CD14-positive monocyte (primary cell): ENCODE results near the gene PTGER4. TPM values are rescaled to one million over a fixed set of nuclear protein-coding genes. Genes with fewer than 3 reads are reported as not detected.

Source experiments
- DNase-seq, 3 donors: peaks; one replicate each; pipeline ENCODE4 v3.0.0-alpha.2; 2011 to 2022
- H2AFZ ChIP-seq: 2 replicates; pipeline ENCODE4 v1.6.0; 2012; ENCODE audit warnings: mild to moderate bottlenecking, low read depth, low read length, inconsistent platforms; ENCODE audit not compliant: insufficient read depth, poor library complexity, severe bottlenecking
- H3K27ac ChIP-seq, 2 donors: 1 replicate in 1 of 2; 2 replicates in 1 of 2; pipeline ENCODE4 v1.5.1; 2012 to 2013; ENCODE audit warnings: low read length in 2 of 2, control low read depth in 1 of 2, inconsistent platforms in 1 of 2, low read depth in 1 of 2, mild to moderate bottlenecking in 1 of 2
- H3K27me3 ChIP-seq, 2 donors: one replicate each; pipeline versions ENCODE4 v1.6.0 to v1.6.1; 2011 to 2013; ENCODE audit warnings: low read length in 2 of 2; ENCODE audit not compliant: control insufficient read depth in 2 of 2, insufficient read depth in 2 of 2
- H3K36me3 ChIP-seq, 2 donors: replicated peaks in 1 of 2; 1 replicate in 1 of 2; 2 replicates in 1 of 2; pipeline versions ENCODE4 v1.5.1 to v1.6.1; 2012 to 2013; ENCODE audit warnings: low read length in 2 of 2, control low read depth in 1 of 2, inconsistent platforms in 1 of 2, mild to moderate bottlenecking in 1 of 2; ENCODE audit not compliant: insufficient read depth in 2 of 2, control insufficient read depth in 1 of 2
- H3K4me1 ChIP-seq, 2 donors: 1 replicate in 1 of 2; 2 replicates in 1 of 2; pipeline versions ENCODE4 v1.5.1 to v1.6.1; 2012 to 2013; ENCODE audit warnings: low read length in 2 of 2, control low read depth in 1 of 2, inconsistent platforms in 1 of 2, mild to moderate bottlenecking in 1 of 2, moderate library complexity in 1 of 2; ENCODE audit not compliant: insufficient read depth in 2 of 2, control insufficient read depth in 1 of 2
- H3K4me2 ChIP-seq: replicated peaks from 2 replicates; pipeline ENCODE3; 2012; ENCODE audit warnings: low read length, moderate library complexity, mild to moderate bottlenecking; ENCODE audit not compliant: poor library complexity, severe bottlenecking; ENCODE audit errors: extremely low read depth
- H3K4me3 ChIP-seq, 3 experiments: fragments of 200-600 bp in 1 of 3; sonication (generic) in 1 of 3; replicated peaks in 1 of 3; 1 replicate in 2 of 3; 2 replicates in 1 of 3; pipeline ENCODE4 v1.5.1; 2011 to 2013; ENCODE audit warnings: low read length in 3 of 3, mild to moderate bottlenecking in 3 of 3, control low read depth in 2 of 3, low read depth in 2 of 3, inconsistent platforms in 1 of 3, moderate library complexity in 1 of 3
- H3K79me2 ChIP-seq: 2 replicates; pipeline ENCODE4 v1.6.0; 2012; ENCODE audit warnings: mild to moderate bottlenecking, control low read depth, inconsistent platforms, low read length, moderate library complexity; ENCODE audit not compliant: insufficient read depth
- H3K9ac ChIP-seq: 2 replicates; pipeline ENCODE4 v1.6.0; 2017; ENCODE audit warnings: low read length, mild to moderate bottlenecking; ENCODE audit not compliant: insufficient read depth, poor library complexity, severe bottlenecking
- H3K9me3 ChIP-seq, 2 donors: replicated peaks in 1 of 2; 1 replicate in 1 of 2; 2 replicates in 1 of 2; pipeline versions ENCODE4 v1.5.1 to v1.6.1; 2012 to 2013; ENCODE audit warnings: low read length in 2 of 2, control low read depth in 1 of 2; ENCODE audit not compliant: control insufficient read depth in 1 of 2, insufficient read depth in 1 of 2
- H4K20me1 ChIP-seq: 2 replicates; pipeline ENCODE4 v1.6.0; 2012; ENCODE audit warnings: mild to moderate bottlenecking, low read length, control low read depth, moderate library complexity; ENCODE audit not compliant: insufficient read depth
- H3K27ac Mint-ChIP-seq, 7 donors: one replicate each; pipeline ENCODE4 v1.8.0; 2020; ENCODE audit warnings: mild to moderate bottlenecking in 7 of 7, mixed read lengths in 7 of 7, moderate library complexity in 6 of 7, inconsistent platforms in 2 of 7
- H3K27me3 Mint-ChIP-seq, 3 donors: one replicate each; pipeline ENCODE4 v1.8.0; 2021 to 2022; ENCODE audit warnings: low read depth in 3 of 3, mild to moderate bottlenecking in 3 of 3, mixed read lengths in 3 of 3, moderate library complexity in 3 of 3, inconsistent platforms in 1 of 3
- H3K36me3 Mint-ChIP-seq, 2 donors: one replicate each; pipeline ENCODE4 v1.8.0; 2020; ENCODE audit warnings: mixed read lengths in 2 of 2, inconsistent platforms in 1 of 2, mild to moderate bottlenecking in 1 of 2
- H3K4me1 Mint-ChIP-seq: one replicate; pipeline ENCODE4 v1.8.0; 2020; ENCODE audit warnings: mild to moderate bottlenecking, mixed read lengths
- H3K4me3 Mint-ChIP-seq, 2 donors: one replicate each; pipeline ENCODE4 v1.8.0; 2020; ENCODE audit warnings: mild to moderate bottlenecking in 2 of 2, mixed read lengths in 2 of 2, moderate library complexity in 1 of 2
- H3K9me3 Mint-ChIP-seq, 7 donors: one replicate each; pipeline ENCODE4 v1.8.0; 2020 to 2022; ENCODE audit warnings: mixed read lengths in 7 of 7, mild to moderate bottlenecking in 6 of 7, moderate library complexity in 6 of 7, inconsistent platforms in 2 of 7
- WGBS: methylation state at CpG from one replicate; pipeline ENCODE4 v1.1.5; 2013; ENCODE audit warnings: missing lambda C conversion rate; ENCODE audit not compliant: insufficient coverage; 5-methylcytosine and 5-hydroxymethylcytosine counted together
- intact Hi-C, 2 donors: fragments of 100-400 bp; cut with micrococcal nuclease; formaldehyde crosslinking; loops; one replicate each; pipeline versions ENCODE4 v1.15.0 to v1.15.1; 2023
- polyA plus RNA-seq, 3 donors: library from polyadenylated mRNA; depleted of rRNA in 1 of 3; unstranded in 2 of 3; stranded (reverse) in 1 of 3; fragments of 300-500 nt in 2 of 3; fragments of >200 nt in 1 of 3; fragmentation: Illumina TruSeq in 2 of 3; gene quantifications; 1 replicate in 2 of 3; 2 replicates in 1 of 3; pipeline ENCODE4 v1.2.3, GENCODE V29; 2012 to 2021
- TF ChIP-seq, protein P1 (sequence below): fragments of 200-600 bp; IDR thresholded peaks from one replicate; pipeline ENCODE4 v1.8.0; 2022; ENCODE audit warnings: antibody characterized with exemption, mild to moderate bottlenecking

PTGER4 gene
- polyA plus RNA-seq, 3 donors, result 44.4 to 119 (median 64.3) TPM

DNA sequence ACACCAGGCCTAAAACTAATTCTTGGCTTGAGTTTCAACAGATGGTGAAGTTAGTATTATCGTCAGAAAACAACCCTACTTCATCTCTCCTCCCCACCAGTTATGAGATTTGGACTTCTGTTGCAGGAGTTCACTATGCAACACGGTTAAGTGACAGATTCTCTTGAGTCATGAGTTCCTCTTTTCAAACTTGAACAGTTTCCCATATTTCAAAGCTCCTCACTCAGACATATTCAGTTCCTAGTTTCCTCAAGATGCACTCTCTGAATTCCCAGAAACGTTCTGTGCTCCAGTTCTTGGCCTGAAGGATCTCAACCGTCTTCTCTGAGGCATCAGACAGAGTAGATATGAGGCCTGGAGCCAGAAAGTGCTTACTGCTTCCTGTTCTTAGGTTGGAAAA, 7.3 kb upstream of the PTGER4 start:
- TF ChIP-seq, protein P1, sequence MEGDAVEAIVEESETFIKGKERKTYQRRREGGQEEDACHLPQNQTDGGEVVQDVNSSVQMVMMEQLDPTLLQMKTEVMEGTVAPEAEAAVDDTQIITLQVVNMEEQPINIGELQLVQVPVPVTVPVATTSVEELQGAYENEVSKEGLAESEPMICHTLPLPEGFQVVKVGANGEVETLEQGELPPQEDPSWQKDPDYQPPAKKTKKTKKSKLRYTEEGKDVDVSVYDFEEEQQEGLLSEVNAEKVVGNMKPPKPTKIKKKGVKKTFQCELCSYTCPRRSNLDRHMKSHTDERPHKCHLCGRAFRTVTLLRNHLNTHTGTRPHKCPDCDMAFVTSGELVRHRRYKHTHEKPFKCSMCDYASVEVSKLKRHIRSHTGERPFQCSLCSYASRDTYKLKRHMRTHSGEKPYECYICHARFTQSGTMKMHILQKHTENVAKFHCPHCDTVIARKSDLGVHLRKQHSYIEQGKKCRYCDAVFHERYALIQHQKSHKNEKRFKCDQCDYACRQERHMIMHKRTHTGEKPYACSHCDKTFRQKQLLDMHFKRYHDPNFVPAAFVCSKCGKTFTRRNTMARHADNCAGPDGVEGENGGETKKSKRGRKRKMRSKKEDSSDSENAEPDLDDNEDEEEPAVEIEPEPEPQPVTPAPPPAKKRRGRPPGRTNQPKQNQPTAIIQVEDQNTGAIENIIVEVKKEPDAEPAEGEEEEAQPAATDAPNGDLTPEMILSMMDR, result no peak
- H3K9me3 Mint-ChIP-seq, result no peaks in the 10 kb centered on the region
- H3K4me1 Mint-ChIP-seq, result peaks cover 67% of the 10 kb centered on the region
- WGBS, result 0% methylated on average over 4 of the region's 4 CpGs
- H3K27me3 ChIP-seq, result no peaks in the 10 kb centered on the region
- H3K27me3 Mint-ChIP-seq, result peaks cover 0 to 7% (median 0%) of the 10 kb centered on the region in 3 donors
- intact Hi-C loops, result loop anchor here in 1 of 2 donors (10.0 kb wide), 1 partner anchor 58 kb away; no protein-coding TSS in a partner anchor
- peak overlapping the region; percentile 67 for H3K4me2 ChIP-seq
- H3K9ac ChIP-seq, result peak overlapping the region; percentile 22
- peaks cover 6% of the 10 kb centered on the region for H3K79me2 ChIP-seq
- H2AFZ ChIP-seq, result peak overlapping the region; percentile 62
- peak overlapping the region; percentile 28 to 69 for H3K4me3 Mint-ChIP-seq
- peak overlapping the region; percentile 86 to 95 (median 90) for H3K27ac Mint-ChIP-seq
- H3K36me3 Mint-ChIP-seq, result no peaks in the 10 kb centered on the region
- DNase-seq, result peak; percentile 66 to 90 (median 84)
- peak overlapping the region in 1 of 2 donors; percentile 79 for H3K27ac ChIP-seq
- no peaks in the 10 kb centered on the region for H3K36me3 ChIP-seq
- H4K20me1 ChIP-seq, result no peaks in the 10 kb centered on the region
- H3K4me1 ChIP-seq, result peaks cover 66 to 70% of the 10 kb centered on the region in 2 donors
- peak overlapping the region in 2 of 3 experiments; percentile 10 to 60 for H3K4me3 ChIP-seq
- no peaks in the 10 kb centered on the region for H3K9me3 ChIP-seq

DNA sequence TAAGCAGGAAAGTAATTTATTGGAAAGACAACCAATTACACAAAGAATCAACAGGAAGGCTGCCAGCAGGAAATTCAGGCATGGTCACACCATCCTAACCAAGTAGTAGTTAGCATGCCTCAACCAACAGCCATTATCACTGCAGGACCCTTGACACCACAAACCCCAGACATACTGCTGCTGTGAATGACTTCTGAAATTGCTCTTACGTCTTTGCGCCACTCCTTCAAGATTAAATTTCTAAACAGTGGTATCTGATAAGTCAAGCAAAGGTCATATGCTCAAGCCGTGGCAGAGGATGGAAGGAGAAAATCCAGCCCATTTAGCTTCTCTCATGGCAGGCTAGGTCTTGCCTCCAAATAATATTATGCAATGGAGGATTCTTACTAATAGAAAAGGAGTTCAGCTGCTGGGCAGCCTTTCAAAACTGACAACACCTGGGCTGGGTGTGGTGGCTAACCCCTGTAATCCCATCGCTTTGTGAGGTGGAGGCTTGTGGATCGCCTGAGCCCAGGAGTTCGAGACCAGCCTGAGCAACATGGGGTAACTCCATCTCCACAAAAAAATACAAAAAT, 5.0 kb upstream of the PTGER4 start:
- Histone ChIP-seq H3K4me3 (no peak overlapping the region), H3K4me2 (no peak overlapping the region), H4K20me1 (no peaks in the 10 kb centered on the region), H3K9ac (no peak overlapping the region), H3K9me3 (no peaks in the 10 kb centered on the region), H3K27ac (no peak overlapping the region), H3K36me3 (no peaks in the 10 kb centered on the region), H3K79me2 (peaks cover 19% of the 10 kb centered on the region), H2AFZ (no peak overlapping the region), H3K27me3 (no peaks in the 10 kb centered on the region), H3K4me1 (peaks cover 62 to 74% of the 10 kb centered on the region in 2 donors)
- intact Hi-C loops, result loop anchor here (5.0 to 10.0 kb wide), 2 partner anchors 57 to 60 kb away; no protein-coding TSS in a partner anchor
- H3K9me3 Mint-ChIP-seq, result no peaks in the 10 kb centered on the region
- peaks cover 0 to 7% (median 0%) of the 10 kb centered on the region in 3 donors for H3K27me3 Mint-ChIP-seq
- TF ChIP-seq, protein P1, result no peak
- no peaks in the 10 kb centered on the region for H3K36me3 Mint-ChIP-seq
- WGBS, result no CpG with 5 or more reads among the region's 6 CpGs
- no peak for DNase-seq
- H3K4me1 Mint-ChIP-seq, result peaks cover 71% of the 10 kb centered on the region
- H3K27ac Mint-ChIP-seq, result no peak overlapping the region
- no peak overlapping the region for H3K4me3 Mint-ChIP-seq
